Measurements from ENCODE around the gene ERCC6.

The ERCC6 gene

DNA sequence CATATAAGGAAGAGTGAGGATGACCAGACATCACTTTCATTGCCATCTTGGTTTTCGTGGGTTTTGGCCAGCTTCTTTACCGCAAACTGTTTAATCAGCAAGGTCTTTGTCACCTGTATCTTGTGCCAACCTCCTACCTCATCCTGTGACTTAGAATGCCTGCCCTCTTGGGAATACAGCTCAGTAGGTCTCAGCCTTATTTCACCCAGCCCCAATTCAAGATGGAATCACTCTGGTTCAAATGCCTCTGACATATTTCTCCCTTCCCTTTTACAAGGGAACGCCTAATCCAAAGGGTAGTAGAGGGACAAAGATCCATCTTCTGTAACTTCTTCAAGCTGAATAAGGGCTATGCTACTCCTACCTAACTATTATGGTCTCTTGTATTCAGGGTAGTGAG lies 4.7 kb upstream of the ERCC6 start:
- no peak for DNase-seq

DNA sequence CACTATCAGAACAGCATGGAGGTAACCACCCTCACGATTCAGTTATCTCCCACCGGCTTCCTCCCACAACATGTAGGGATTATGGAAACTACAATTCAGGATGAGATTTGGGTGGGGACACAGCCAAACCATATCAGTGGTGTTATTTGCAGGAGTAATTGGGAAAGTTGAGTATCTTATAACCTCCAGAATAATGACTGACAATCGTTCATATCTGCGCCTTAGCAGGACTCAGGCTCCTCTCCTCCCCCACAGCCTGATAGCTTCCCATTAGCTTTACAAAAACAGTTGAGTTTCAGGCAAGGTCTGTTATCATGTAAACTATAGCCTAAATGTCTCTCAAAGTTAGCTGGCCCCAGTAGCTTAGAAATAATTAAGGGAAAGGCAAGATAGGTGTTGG lies 3.4 kb upstream of the ERCC6 start:
- DNase-seq, result no peak

DNA sequence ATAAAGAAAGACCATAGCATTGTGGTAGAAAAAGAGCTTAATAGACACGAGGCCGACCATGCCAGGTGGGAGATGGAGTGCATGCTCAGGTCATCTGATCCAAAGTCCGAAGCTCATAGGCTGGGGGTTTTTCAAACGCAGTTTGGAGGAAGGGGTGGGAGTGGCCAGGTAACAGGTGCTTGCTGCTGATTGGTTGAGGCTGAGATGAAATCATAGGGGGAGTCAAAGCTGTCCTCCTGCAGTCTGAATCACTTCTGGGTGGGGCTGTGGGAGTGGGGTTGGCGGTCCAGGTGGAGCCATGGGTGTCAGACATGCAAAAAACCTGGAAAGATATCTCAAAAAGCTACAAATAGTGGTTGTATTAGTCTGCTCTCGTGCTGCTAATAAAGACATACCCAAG lies 2.8 kb upstream of the ERCC6 start:
- no peak for DNase-seq

DNA sequence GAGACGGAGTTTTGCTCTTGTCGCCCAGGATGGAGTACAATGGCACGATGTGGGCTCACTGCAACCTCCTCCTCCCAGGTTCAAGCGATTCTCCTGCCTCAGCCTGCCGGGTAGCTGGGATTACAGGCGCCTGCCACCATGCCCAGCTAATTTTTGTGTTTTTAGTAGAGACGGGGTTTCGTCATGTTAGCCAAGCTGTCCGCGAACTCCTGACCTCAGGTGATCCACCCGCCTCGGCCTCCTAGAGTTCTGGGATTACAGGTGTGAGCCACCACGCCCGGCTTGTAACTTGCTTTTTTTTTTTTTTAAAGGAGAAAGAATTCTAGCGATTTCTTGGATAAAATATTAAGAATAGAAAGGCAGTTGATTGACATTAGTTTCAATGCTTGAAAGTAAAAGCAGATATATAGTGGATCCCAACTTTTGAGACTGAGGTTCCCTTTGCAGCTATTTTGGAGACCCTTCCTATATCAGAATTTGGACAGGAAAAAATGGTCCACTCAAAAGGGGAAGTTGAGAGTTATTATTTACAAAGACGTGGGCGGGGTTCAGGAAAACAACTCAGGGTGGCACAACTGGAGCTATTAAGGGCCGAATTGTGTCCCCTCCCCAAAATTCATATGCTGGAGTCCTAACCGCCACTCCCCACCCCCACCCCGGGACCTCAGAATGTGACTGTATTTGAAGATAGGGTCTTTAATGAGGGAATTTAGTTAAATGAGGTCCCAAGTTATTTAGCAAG lies 1.3 kb upstream of the ERCC6 start:
- no peak for DNase-seq

DNA sequence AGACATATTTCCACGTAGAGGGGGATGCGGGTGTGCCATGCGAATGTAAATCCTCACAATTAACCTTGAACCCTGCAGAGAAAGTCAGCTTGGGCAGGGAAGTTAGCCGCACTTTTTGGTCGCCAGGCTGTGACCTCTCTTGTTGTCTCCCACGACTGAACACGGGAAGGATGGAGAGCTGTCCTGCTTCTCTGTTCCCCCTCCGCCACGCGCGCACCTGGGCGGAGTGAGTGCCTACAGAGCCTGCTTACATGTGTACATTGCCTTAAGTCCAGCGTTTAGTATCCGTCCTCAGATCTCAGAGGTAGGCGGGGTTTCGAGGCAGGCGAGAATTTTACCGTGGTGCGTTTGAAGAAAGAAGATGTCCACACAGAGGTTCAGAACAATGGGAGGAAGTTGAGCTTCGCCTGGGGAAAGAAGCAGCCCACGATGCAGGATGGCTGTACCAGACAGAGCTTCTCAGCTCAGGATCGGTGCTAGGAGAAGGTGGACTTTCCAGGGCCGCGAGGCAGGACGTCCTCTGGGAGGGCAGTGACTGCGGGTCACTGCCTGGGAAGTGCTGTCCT lies 482 bp upstream of the ERCC6 start:
- DNase-seq, result peak; percentile 15 to 35

DNA sequence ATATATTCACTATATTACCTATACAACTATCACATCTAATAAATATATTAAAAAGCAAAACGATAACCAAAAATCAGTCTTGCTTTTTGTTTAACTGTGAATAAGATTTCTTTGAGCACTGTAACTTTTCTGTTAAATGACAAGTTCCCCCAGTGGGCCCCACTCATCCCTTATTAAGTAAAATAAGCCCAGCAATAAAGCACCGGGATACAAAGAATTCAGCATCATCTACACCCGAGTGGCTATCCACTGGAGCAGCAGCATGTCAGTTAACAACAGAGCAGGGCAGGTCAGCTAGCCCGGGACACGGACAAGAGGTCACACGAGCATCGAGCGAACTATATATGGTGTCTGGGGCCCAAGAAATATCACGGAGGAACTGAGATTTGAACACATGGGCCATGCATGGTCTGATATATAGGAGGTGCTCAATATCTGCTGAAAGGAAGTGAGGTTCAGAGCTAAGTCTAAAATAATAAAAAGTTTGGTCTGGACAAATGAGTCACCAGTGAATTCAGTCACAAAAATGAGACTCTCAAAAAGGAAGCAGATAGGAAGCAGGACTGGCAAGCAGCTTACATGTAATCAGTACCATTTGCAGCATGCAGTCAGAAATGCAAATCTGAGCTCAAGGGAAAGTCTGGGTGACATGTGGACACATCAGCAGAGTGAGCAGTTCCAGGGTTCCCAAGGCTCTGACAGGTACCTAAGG lies 4.1 kb downstream of the ERCC6 start:
- no peak for DNase-seq

DNA sequence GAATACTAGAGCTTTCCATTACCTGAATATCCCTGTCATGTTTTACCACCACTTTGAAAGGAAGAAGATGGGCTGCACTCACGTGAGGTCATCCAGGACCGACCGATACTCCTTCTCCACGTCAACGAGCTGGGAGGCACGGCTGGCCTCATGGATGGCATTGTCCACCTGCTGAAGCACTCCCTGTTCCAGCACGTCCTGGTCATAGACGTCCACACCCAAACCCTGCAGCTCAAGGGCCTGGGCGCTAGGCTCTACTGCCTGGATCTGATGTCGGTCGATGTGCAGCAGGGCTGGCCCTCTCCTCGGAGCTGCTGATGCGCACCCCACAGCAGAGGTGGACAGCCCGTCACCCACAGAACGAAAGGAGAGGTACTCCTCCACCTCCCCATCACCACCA lies 6.5 kb downstream of the ERCC6 start:
- DNase-seq, result no peak

DNA sequence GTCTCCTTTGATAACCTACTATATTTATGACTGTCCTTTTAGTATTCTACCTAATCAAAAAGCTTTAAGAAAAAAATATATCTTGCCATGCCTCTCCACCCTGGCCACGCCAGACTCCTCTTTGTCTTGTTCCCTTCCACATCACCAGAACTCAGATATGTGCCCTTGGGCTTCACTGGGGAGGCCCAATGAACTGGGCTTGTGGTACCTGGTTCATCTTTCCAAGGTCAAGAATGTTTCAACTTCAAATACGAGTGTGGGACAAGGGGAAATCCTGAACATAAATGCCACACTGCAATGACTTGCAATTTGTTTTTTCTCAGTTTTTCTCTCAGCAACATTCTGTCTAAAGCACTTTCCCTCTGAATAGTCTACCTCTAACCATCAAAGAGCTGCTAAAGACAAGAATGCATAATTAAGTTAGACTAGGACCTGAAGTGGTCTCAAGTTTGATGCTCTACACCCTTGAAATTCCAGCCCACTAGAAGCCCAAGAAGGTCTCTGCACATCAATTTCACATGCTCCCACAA lies 9.9 kb downstream of the ERCC6 start:
- DNase-seq, result no peak

DNA sequence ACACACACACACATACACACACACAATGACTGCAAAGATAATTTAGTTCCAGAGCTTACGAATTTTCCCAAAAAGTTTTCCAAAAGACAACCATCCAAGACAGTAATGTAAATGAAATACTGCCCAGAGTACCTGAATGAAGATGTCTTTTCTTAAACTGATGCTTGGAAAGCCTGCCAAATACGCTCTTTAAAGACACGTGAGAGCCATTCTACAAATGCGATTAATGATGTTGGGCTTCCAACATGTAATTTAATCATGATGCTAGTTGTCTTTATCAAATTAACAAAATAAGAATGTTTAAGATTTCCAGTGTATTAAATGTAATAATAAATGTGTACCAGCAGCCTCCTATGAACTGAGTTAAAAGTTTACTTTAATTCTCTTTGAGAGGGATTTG lies 11.1 kb downstream of the ERCC6 start:
- DNase-seq, result no peak

DNA sequence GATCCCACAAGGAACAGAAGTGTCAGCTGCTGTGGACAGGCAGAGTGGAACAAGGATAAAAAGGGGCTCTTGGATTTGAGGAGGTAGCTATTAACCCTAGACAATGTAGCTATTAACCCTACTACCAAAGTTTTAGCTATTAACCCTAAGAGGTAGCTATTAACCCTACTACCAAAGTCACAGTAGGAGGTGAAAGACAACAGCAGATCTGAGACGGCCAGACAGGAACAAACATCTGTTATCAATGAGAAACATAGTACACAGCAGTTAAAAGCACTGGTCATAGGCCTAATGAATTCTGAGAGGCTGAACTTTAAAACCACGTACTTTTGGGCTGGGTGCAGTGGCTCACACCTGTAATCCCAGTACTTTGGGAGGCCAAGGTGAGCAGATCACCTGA lies 11.9 kb downstream of the ERCC6 start:
- DNase-seq, result no peak

DNA sequence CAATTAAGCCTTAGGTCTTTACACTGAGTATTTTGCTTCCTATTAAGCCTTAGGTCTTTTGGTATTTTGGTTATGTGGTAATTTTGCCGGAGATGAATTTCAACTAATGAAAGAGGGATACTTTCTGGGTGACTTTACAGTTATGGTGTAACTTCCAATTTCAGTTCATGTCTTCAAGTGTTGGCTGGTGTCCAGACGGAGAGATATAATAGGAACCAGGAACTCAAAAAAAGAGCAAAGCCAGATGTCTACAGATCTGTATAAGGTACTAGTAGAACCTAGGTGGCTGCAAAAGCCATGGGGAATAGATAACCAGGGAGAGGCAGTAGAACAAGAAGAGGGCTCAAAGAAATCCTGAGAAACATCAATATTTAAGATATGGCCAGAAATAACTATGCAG lies 12.3 kb downstream of the ERCC6 start:
- DNase-seq, result no peak

DNA sequence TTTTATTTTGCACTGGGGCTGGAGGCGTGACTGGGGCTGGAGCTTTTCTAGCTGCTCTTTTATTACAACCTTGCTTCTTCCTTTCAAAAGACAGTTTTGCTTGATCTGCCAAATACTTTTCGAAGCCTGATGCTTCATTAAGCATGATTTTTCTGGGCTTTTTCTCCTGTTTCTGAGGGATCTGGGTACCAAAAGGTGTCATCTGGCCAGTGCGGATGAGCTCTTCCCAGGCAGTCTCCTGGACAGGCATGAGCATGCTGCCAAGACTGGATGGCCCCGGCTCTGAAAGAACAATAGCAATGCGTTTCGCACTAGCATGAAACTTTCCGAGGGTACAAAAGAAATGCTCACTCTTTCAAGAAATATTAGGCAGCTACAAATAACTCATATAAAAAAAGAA lies 14.4 kb downstream of the ERCC6 start:
- no peak for DNase-seq

DNA sequence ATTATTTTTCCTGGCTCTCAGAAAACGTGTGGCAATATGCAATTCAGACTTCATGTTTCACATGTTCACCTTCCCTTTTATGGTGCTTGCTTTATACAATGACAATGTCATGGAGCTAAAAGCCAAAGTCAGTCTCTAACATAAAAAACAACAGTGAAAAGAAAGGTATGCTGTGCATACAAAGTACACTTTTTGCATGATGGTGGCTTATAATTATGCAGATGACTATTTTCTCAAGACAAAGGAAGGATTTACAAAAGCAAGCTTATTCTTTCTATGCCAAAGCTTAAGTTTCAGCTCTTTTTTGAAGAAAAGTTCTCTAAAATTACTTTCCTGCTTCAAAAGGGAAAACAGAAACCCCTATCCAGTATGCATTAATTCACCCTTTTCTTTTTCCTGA lies 15.6 kb downstream of the ERCC6 start:
- DNase-seq, result no peak

DNA sequence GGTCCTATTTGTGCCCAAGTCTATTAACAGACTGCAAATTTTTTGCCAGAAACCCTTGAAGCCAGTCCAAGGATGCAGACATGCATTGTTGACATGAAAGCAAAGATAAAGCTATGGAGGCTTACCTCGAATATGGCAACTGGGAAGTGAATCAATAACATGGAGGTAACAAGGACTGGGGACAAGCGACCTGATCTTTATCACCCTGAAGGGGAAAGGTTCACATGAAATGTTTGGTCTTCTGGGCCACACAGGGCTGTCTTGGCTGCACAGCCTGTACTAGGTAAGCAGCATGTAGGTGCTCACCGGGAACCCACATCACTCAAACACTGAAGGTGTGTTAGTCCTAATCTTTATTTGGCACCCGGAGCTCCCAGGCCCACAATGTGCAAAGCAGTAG lies 17.9 kb downstream of the ERCC6 start:
- DNase-seq, result no peak

DNA sequence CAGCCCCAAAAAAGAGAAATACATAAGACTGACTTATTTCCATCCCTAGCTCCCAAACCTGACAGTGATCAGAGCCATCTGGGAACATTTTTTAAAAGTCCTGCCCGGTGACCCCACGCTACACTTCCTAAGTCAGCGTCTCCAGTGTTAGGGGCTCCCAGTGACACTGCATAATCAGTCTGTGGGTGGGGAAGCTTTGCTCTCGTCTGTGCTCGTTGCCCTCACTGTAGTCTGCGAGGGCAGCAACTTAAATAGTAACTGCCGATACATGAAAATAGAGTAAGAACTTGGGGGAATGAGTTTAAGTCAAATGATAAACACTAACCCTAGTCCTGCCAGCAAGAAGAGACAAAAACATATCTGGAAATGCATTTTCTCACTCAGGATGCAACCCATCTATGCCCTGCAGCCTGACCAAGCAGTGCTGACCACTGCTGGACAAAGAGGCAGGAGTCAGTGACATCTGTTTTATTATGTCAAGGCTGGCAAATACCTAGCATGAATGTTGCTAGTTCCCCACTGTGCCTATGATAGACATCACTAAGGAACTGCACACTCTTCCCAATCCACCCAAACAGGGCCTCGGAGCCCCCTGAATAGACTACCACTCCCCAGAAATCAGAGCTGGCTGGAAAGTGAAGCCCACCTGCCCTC lies 18.7 kb downstream of the ERCC6 start:
- no peak for DNase-seq

DNA sequence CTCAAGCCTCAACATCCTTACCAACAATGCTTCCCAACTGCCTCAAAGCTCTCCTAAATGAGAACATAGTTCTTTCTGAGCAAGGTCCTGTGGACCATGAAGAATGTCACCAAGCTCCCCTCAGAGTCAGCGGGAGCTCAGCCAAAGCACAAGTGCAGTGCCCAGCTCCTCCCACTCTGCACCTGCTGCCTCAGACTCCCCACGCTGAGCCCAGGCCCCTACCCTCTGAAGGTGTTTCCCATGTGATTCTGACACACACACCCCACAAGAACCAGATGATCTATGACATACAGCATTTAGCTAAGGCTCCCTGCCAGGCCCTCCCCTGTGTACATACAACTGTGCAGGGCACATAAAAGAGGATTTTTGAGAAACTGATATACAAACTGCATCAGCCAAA lies 19.2 kb downstream of the ERCC6 start:
- DNase-seq, result no peak

DNA sequence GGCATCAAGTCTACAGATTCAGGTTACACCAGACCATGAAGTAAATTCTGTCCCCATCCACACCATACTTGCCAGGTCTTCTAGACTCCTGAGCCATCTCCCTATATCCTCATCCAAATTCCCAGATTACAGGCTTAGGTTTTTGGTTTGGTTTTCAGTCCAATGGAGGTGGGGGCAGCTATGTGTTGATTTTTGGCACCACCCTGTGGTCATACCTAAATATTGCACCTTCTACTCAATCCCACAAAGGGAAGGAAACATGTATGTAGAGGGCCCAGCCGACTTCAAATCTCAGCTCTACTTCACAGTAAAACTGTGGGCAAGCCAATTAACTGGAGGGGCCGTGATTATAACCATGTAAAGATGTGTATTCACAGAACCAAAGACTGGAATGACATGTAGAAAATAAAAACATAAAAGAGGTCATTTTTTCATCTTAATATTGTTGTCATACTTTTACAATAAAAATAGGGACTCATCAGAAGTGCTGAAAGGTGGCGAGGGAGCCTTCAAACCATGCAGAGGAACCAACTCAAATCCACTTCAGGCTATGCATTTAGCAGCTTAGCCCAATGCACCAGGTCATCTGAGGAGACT lies 19.8 kb downstream of the ERCC6 start:
- DNase-seq, result peak in 1 of 2 donors; percentile 49

DNA sequence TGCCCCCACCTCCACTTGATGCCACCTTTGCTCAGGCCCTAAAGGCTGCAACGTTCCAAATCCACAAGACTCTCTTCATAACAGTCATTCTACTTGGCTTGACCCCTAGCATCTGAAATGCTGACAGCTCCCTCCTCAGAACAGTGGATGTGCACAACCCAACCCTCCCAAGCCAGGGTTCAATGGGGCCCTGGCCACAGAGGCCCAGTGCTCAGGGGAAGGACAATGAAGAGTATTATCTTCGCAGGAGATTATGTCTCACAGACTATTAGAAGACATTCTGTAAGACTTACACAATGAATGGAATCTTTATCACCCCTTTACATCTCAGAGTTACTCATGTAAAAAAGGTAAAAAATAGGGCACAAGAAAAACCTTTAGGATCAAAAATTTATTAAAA lies 20.4 kb downstream of the ERCC6 start:
- DNase-seq, result no peak

DNA sequence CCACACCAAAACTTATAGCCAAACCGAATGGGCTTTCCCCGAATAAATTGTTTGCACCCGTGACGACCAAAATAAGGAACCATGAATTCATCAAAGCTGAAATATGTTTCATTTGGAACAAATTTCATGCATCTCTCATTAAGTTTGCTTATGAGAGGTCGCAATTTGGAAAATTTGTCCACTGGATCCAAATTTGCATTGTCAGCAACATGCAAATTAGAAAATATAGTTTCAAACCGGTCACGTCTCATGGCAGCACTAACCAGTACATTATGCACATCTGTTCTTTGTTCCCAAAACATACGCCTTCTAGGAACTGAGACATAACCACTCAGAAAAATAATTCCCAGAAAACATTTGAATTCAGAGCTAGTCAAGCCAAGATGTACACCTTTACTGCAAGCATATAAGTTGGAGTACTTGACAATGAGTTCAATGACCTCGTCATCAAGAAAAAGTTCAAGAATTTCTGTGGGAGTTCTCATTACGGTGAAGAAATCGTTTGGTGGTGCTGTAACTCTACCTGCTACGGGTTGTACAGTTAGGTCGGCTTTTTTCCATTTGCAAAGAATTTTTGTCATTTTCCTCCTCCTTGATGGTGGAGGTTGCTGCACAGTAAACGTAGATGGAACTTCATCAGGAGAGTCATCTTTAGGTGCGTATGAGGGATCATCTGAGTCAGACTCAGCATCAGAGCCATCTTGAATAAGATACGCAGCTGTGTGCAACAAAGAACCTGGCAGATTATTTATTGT lies 22.5 kb downstream of the ERCC6 start:
- no peak for DNase-seq

DNA sequence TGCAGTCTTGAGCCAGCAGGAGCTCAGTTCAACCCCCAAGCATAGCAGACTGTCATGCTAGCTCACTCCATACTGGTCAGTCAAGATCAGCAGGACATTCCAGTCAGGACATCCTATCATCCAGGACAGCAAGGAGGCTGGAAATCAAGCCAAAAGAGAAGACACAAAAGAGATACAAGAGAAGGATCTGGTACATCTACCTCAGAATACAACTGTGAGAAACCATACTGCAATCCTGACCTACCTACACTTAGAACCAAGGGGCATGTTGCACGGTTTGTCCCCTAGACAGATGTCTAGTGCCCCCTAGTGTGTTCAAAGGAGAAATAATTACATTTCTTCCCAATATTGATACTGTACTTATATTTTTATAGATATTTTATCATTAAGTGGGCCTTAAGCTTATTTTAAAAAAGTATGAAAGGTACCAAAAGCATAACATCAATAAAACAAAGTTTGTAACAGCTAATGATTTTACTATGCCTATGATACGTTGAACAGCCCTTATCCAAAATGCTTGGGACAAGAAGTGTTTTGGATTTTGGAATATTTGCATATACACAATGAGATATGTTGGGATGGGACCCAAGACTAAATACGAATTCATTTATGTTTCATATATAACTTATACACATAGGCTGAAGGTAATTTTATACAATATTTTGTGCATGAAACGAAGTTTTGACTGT lies 26.7 kb downstream of the ERCC6 start:
- DNase-seq, result peak; percentile 15 to 49

DNA sequence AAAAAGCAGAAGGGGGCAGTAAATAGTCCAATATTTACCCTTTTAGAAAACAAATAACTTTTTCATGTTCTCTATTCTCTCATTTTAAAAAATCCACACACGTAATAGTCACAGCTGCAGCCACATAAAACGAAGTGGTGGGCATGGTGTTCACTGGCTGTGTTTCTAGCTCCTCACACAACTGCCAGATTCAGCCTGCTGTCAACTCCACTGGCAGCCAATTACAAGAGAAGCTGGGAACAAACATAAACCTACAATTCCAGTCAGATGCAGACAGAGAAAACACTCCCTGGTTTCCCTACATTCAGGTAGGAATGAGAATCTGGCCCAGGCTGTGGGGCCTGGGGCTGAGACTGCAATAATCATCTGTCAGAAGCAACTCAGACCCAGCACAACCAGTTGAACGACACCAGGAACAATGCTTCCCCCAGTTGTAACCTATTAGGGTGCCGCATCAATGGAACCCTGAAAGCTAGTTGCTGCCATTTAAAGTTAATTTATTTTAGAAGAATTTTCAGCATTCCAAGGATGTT lies 29.1 kb downstream of the ERCC6 start:
- DNase-seq, result no peak

DNA sequence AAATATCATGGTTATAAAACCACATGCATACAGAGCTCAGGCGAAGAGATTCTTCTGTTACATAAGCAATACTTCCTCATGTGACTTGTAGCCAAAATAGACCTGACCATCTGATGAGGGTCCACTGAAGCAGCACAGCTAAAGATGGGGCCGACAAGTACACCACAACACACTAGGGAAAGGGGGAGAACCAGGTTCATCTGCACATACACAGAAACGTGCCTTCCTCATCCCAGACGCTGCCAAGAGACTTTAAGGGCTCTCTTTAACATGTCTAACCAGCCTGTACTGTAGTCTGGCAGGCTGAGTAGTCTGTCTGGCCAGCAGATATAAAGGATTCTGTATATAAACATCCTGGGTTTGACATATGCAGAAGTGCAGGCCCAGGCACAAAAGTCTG lies 30.3 kb downstream of the ERCC6 start:
- no peak for DNase-seq

Measured in CD4-positive, alpha-beta T cell treated with Interleukin-1 beta for 1 hour (primary cell).